ENCODE measurements around the gene PPFIBP2. TPM values are rescaled to one million over a fixed set of nuclear protein-coding genes. Genes with fewer than 3 reads are reported as not detected.

Gene PPFIBP2
- total RNA-seq, 2 experiments from 2014 or later, result 7.9 to 13.2 TPM

DNA sequence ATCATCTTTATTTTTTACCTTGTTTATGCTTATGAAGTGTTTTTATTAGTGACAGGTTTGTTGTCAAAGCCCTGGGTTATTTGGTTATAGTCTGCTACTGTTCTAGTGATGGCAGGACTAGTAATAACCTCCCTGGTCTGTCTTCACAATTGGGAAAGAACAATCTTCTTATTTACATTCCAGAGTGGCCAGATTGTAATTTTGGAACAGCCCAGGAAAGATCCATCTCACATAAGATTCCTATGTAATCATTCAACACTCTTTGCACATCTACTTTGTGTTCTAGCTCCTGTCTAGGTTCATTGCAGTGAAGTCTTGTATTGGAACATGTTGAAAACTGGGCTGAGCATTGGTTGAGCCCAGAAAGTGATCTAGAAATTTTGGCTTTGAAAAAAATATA is 95.7 kb downstream of the PPFIBP2 start:
- H3K4me3 Mint-ChIP-seq, result no peak overlapping the region
- H3K27me3 Mint-ChIP-seq, result no peaks in the 10 kb centered on the region
- H3K4me1 Mint-ChIP-seq, result no peaks in the 10 kb centered on the region
- peaks cover 8% of the 10 kb centered on the region for H3K36me3 Mint-ChIP-seq (ENCODE audit: low read depth)
- no peaks in the 10 kb centered on the region for H3K9me3 Mint-ChIP-seq (ENCODE audit: low read depth)
- no peak overlapping the region for H3K27ac Mint-ChIP-seq
- ATAC-seq, result no peak
- intact Hi-C loops (cut with DNase I, micrococcal nuclease), result no loop called here
- DNase-seq, result no peak
- POLR2A ChIA-PET, result no interaction called here
- CTCF ChIA-PET, result no interaction called here

DNA sequence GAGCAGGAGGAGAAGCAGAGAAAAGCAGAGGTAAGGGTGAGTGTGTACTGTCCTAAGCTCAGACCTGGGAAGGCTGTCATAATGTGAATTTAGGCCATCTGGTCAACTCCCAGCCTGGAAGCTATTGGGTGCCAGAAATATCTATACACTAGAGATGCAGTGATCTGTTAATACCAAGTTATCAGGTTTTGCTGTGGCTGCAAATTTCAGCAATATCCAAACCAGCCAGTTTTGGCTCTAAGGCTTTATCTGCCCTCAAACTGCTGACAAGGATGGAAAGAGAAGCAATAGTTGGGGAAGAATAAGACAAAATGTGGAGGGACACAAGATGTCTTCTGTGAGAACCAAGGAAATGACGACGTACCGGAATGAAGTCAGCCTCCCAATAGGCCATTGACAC is 96.6 kb downstream of the PPFIBP2 start:
- H3K27me3 Mint-ChIP-seq, result no peaks in the 10 kb centered on the region

GRCh38 chr11:7611411-7611810 is 97.6 kb downstream of the PPFIBP2 start:
- intact Hi-C loops (cut with DNase I, micrococcal nuclease), result no loop called here
- ATAC-seq (no peak), DNase-seq (no peak)
- Mint-ChIP-seq H3K27me3 (no peaks in the 10 kb centered on the region), H3K4me1 (no peaks in the 10 kb centered on the region), H3K36me3 (ENCODE audit: low read depth) (peaks cover 8% of the 10 kb centered on the region), H3K4me3 (no peak overlapping the region), H3K9me3 (ENCODE audit: low read depth) (no peaks in the 10 kb centered on the region), H3K27ac (no peak overlapping the region)
- POLR2A ChIA-PET, result no interaction called here
- CTCF ChIA-PET, result no interaction called here

More for the DNA sequence above, 96.6 kb downstream of the PPFIBP2 start:
- no peaks in the 10 kb centered on the region for H3K9me3 Mint-ChIP-seq (ENCODE audit: low read depth)
- ATAC-seq (no peak), DNase-seq (no peak)
- no peak overlapping the region for H3K4me3 Mint-ChIP-seq
- ChIA-PET POLR2A (no interaction called here), CTCF (no interaction called here)
- H3K4me1 Mint-ChIP-seq, result no peaks in the 10 kb centered on the region
- H3K27ac Mint-ChIP-seq, result no peak overlapping the region
- intact Hi-C loops (cut with DNase I, micrococcal nuclease), result no loop called here
- H3K36me3 Mint-ChIP-seq (ENCODE audit: low read depth), result peaks cover 8% of the 10 kb centered on the region

- CTCF ChIA-PET, result no interaction called here
- intact Hi-C loops (cut with DNase I, micrococcal nuclease), result no loop called here
- no peak overlapping the region for H3K4me3 Mint-ChIP-seq
- H3K9me3 Mint-ChIP-seq (ENCODE audit: low read depth), result no peaks in the 10 kb centered on the region
- H3K4me1 Mint-ChIP-seq, result no peaks in the 10 kb centered on the region
- POLR2A ChIA-PET, result no interaction called here
- H3K36me3 Mint-ChIP-seq (ENCODE audit: low read depth), result peaks cover 8% of the 10 kb centered on the region
- ATAC-seq (no peak), DNase-seq (no peak)
- no peaks in the 10 kb centered on the region for H3K27me3 Mint-ChIP-seq
- no peak overlapping the region for H3K27ac Mint-ChIP-seq
Observed at GRCh38 chr11:7612056-7612660, 98.4 kb downstream of the PPFIBP2 start.

DNA sequence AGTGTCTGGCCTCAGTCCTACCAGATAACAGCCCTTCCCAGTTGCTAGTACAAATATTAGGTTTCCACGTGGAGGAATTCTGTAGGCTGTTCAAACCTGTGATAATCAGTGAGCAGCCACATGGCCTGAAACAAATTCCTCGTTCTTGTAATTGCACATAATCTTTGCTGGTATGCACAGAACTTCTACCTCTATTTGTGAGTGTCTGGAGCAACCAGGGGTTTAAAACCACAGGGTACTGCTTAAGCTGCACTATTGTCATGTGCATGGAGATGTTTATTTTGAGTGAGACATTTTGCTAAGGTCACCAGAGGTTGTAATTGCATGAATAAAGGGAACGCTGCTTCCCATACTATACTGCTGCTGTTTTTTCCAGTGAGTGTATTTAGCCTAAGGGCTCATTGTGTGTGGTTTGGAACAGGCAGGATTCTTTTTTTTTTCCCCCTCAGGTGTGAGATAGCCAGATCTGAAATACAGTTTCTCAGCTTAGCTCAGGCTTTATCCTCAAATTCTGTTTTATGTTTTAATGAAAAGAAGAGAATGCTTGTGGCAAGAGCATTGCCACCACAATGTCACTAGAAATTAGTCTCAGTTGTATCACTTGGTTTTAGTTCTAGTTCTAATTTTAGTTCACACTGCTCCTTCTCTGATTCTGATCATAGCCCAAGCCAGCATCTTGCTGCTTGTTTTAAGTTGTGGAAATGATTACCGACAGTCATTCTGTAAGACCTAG is 99.0 kb downstream of the PPFIBP2 start:
- DNase-seq (no peak), ATAC-seq (no peak)
- Mint-ChIP-seq H3K36me3 (ENCODE audit: low read depth) (peaks cover 8% of the 10 kb centered on the region), H3K4me1 (no peaks in the 10 kb centered on the region), H3K4me3 (no peak overlapping the region), H3K9me3 (ENCODE audit: low read depth) (no peaks in the 10 kb centered on the region), H3K27me3 (no peaks in the 10 kb centered on the region), H3K27ac (no peak overlapping the region)
- POLR2A ChIA-PET, result no interaction called here
- intact Hi-C loops (cut with DNase I, micrococcal nuclease), result no loop called here
- CTCF ChIA-PET, result no interaction called here

- intact Hi-C loops (cut with DNase I, micrococcal nuclease), result no loop called here
- Mint-ChIP-seq H3K4me3 (no peak overlapping the region), H3K36me3 (ENCODE audit: low read depth) (peaks cover 11% of the 10 kb centered on the region), H3K27me3 (no peaks in the 10 kb centered on the region), H3K4me1 (no peaks in the 10 kb centered on the region), H3K9me3 (ENCODE audit: low read depth) (no peaks in the 10 kb centered on the region), H3K27ac (no peak overlapping the region)
- ATAC-seq (no peak), DNase-seq (no peak)
- POLR2A ChIA-PET, result no interaction called here
- CTCF ChIA-PET, result no interaction called here
Observed at GRCh38 chr11:7613394-7613720, 99.6 kb downstream of the PPFIBP2 start.

GRCh38 chr11:7614656-7615055 is 100.9 kb downstream of the PPFIBP2 start:
- Mint-ChIP-seq H3K36me3 (ENCODE audit: low read depth) (peaks cover 11% of the 10 kb centered on the region), H3K27ac (no peak overlapping the region), H3K27me3 (no peaks in the 10 kb centered on the region), H3K9me3 (ENCODE audit: low read depth) (no peaks in the 10 kb centered on the region), H3K4me3 (no peak overlapping the region), H3K4me1 (no peaks in the 10 kb centered on the region)
- no peak for ATAC-seq
- DNase-seq, result no peak
- CTCF ChIA-PET, result no interaction called here
- POLR2A ChIA-PET, result no interaction called here
- intact Hi-C loops (cut with DNase I, micrococcal nuclease), result no loop called here

DNA sequence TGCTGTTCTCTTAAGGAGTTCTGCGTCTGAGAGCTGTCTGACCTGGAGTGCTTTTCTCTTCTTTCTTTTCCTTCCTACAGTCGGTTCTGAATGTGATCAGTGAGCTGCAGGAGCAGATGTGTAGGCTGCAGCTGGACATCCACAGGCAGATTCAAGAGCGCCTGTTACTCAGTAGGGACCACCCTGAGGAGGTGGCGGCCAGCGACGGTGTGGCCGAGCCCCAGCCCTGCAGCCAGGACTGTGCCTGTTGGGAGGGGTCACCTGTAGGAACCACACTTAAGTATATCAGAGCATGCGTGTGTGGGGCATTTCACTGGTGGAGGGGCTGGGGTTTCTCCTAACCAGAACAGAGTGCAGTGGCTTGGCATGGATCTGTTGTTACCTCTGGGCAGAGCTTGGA is 103.2 kb downstream of the PPFIBP2 start:
- Mint-ChIP-seq H3K36me3 (ENCODE audit: low read depth) (peaks cover 5% of the 10 kb centered on the region), H3K4me3 (no peak overlapping the region), H3K4me1 (no peaks in the 10 kb centered on the region), H3K9me3 (ENCODE audit: low read depth) (no peaks in the 10 kb centered on the region), H3K27me3 (no peaks in the 10 kb centered on the region), H3K27ac (no peak overlapping the region)
- DNase-seq (no peak), ATAC-seq (no peak)
- POLR2A ChIA-PET, result no interaction called here
- CTCF ChIA-PET, result no interaction called here
- intact Hi-C loops (cut with DNase I, micrococcal nuclease), result no loop called here

- intact Hi-C loops (cut with DNase I, micrococcal nuclease), result no loop called here
- ATAC-seq (no peak), DNase-seq (no peak)
- ChIA-PET POLR2A (no interaction called here), CTCF (no interaction called here)
- no peaks in the 10 kb centered on the region for H3K4me1 Mint-ChIP-seq
- H3K4me3 Mint-ChIP-seq, result no peak overlapping the region
- no peak overlapping the region for H3K27ac Mint-ChIP-seq
- H3K36me3 Mint-ChIP-seq (ENCODE audit: low read depth), result peaks cover 3% of the 10 kb centered on the region
- H3K9me3 Mint-ChIP-seq (ENCODE audit: low read depth), result no peaks in the 10 kb centered on the region
- H3K27me3 Mint-ChIP-seq, result no peaks in the 10 kb centered on the region
Observed at GRCh38 chr11:7619322-7619721, 105.5 kb downstream of the PPFIBP2 start.

DNA sequence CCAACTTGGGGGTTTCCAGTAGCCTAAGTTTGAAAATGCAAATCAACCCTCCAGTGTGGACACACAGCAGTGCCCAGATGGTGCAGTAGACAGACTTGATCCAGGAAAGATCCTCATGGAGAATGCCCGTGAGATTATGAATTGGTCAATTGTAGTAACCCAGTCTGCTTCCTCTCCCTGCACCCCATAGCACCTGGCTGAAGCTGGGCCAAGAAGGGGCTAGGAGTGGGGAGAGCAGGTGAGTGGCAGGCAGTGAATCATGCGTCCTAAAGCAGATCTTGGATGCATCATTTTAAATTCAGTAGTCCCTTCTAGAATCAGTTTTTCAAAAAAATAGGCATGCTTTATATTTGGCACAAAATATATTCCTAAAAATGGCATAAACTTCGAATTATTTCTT is 107.3 kb downstream of the PPFIBP2 start:
- CTCF ChIA-PET, result no interaction called here
- intact Hi-C loops (cut with DNase I, micrococcal nuclease), result no loop called here
- no peaks in the 10 kb centered on the region for H3K4me1 Mint-ChIP-seq
- DNase-seq (no peak), ATAC-seq (no peak)
- H3K4me3 Mint-ChIP-seq, result no peak overlapping the region
- H3K36me3 Mint-ChIP-seq (ENCODE audit: low read depth), result peaks cover 3% of the 10 kb centered on the region
- H3K27me3 Mint-ChIP-seq, result no peaks in the 10 kb centered on the region
- no peaks in the 10 kb centered on the region for H3K9me3 Mint-ChIP-seq (ENCODE audit: low read depth)
- POLR2A ChIA-PET, result no interaction called here
- H3K27ac Mint-ChIP-seq, result no peak overlapping the region

GRCh38 chr11:7621554-7621953 is 107.8 kb downstream of the PPFIBP2 start:
- H3K4me3 Mint-ChIP-seq, result no peak overlapping the region
- ATAC-seq, result no peak
- CTCF ChIA-PET, result no interaction called here
- POLR2A ChIA-PET, result no interaction called here
- no peaks in the 10 kb centered on the region for H3K9me3 Mint-ChIP-seq (ENCODE audit: low read depth)
- H3K27ac Mint-ChIP-seq, result no peak overlapping the region
- no peak for DNase-seq
- peaks cover 3% of the 10 kb centered on the region for H3K36me3 Mint-ChIP-seq (ENCODE audit: low read depth)
- H3K27me3 Mint-ChIP-seq, result no peaks in the 10 kb centered on the region
- intact Hi-C loops (cut with DNase I, micrococcal nuclease), result no loop called here
- no peaks in the 10 kb centered on the region for H3K4me1 Mint-ChIP-seq

- CTCF ChIA-PET, result no interaction called here
Observed at GRCh38 chr11:7622721-7623120, 108.9 kb downstream of the PPFIBP2 start.

DNA sequence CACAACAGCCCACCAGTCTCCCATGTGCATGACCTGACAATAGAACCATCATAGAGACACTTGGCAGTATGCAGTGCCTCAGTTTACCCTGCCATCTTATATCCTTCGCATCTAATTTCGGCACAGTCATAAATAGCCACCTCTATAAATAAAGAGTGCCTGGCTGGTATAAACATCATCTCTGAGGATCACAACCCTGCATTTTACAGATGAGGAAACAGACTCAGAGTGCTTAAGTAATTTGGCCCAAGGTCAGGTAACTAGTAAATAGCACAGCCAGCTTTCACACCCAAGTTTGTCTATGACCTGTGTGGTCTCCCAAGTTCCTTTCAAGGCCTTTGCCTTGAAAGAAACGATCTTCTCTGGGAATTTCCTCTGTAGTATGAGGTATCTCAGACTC is 114.9 kb downstream of the PPFIBP2 start:
- H3K4me3 Mint-ChIP-seq, result no peak overlapping the region
- POLR2A ChIA-PET, result no interaction called here
- CTCF ChIA-PET, result no interaction called here
- no peaks in the 10 kb centered on the region for H3K9me3 Mint-ChIP-seq (ENCODE audit: low read depth)
- no peaks in the 10 kb centered on the region for H3K27me3 Mint-ChIP-seq
- intact Hi-C loops (cut with DNase I, micrococcal nuclease), result no loop called here
- no peak for ATAC-seq
- H3K27ac Mint-ChIP-seq, result no peak overlapping the region
- peaks cover 9% of the 10 kb centered on the region for H3K36me3 Mint-ChIP-seq (ENCODE audit: low read depth)
- no peaks in the 10 kb centered on the region for H3K4me1 Mint-ChIP-seq
- DNase-seq, result no peak

More at GRCh38 chr11:7622721-7623120, 108.9 kb downstream of the PPFIBP2 start:
- H3K9me3 Mint-ChIP-seq (ENCODE audit: low read depth), result no peaks in the 10 kb centered on the region
- H3K4me3 Mint-ChIP-seq, result no peak overlapping the region
- DNase-seq, result no peak
- no peak overlapping the region for H3K27ac Mint-ChIP-seq
- no peaks in the 10 kb centered on the region for H3K27me3 Mint-ChIP-seq
- no peak for ATAC-seq
- POLR2A ChIA-PET, result no interaction called here
- H3K36me3 Mint-ChIP-seq (ENCODE audit: low read depth), result peaks cover 3% of the 10 kb centered on the region
- H3K4me1 Mint-ChIP-seq, result no peaks in the 10 kb centered on the region
- intact Hi-C loops (cut with DNase I, micrococcal nuclease), result no loop called here
